NCI-H2107 treated with DMSO at 0.1 percent for 48 hours (cell line): ENCODE results near the gene VPS33B.
"Not testable (repeated sequence)": the region's sequence is repeated elsewhere in the genome, so short reads cannot be mapped to it uniquely, and the experiment has no call there.

Experiments used
- DNase-seq: peaks from one replicate; lab custom pipeline; 2025; ENCODE audit not compliant: unreplicated experiment; lab: John Stamatoyannopoulos, UW

The VPS33B gene

DNA sequence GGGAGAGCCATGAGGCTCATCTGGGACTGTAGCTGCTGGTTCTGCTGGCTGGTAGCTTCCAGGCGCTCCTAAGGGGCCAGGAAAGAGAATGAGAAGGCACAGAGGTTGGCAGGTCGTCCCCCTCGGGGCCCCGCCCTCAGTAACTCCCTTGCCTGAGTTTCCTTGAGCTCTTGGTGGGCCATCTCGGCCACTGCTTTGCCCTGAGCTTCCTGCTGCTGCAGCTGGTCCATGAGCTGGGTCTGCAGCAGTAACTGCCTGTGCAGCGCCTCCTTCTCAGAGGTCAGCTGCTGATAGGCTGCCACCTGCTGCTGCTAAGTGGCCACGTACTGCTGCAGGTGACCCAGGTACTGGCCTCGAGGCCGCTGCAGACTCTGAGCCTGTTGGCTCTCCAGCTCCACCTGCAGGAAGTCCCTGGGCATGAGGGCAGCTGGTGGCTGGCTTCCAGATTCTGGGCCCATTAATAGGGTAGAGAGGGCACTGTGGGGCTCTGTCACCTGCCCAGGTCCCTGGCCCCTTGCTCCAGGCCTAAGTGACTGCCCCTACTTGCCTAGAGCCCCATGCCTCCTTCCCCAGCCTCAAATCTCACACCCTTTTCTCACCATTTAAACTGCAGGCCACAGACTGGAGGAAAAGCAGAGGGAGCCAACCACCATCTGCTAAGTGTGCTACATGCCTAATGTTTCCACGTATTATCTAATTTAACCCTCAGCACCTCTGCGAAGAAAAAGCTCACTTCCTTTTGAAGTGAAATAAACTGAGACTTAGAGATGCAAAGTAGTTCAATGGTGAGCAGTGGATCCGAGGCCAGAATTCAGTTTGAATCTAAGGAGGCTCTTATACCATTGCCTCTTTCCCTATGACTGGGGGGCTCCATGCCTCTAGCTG is 10.8 kb upstream of the VPS33B start:
- DNase-seq: peak; percentile 37

GRCh38 chr15:91031796-91032195 is 9.4 kb upstream of the VPS33B start:
- DNase-seq: no peak

GRCh38 chr15:91027677-91028076 is 5.3 kb upstream of the VPS33B start:
- DNase-seq: no peak

GRCh38 chr15:91023720-91024119 is 1.3 kb upstream of the VPS33B start:
- DNase-seq: no peak

- DNase-seq: no peak
Observed at GRCh38 chr15:91022832-91023129, 387 bp upstream of the VPS33B start.

DNA sequence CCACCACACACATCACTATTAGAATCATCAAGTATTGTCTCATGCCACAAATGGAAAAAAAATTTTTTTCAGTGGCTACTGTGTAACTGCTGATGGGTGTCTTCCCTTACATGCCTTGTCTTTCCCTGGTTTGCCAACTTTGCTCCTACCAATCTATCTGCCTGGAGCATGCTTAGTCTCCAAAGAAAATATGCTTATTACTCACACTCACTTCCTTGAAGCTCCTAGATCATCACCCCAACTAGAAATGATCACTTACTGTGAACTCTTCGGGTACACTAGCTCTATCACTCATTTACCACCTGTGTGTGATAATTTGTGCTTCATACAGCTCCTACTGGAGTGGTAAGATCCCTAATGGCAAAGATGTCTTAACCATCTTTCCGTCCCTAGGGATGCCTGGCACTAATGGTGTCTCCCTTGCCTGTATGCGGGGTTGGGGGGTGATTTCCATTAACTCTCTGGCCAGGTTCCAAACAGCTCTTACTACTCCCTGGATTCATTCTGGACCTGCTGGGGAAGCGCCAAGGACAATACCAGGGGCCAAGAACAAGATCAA is 799 bp downstream of the VPS33B start:
- no peak for DNase-seq

DNA sequence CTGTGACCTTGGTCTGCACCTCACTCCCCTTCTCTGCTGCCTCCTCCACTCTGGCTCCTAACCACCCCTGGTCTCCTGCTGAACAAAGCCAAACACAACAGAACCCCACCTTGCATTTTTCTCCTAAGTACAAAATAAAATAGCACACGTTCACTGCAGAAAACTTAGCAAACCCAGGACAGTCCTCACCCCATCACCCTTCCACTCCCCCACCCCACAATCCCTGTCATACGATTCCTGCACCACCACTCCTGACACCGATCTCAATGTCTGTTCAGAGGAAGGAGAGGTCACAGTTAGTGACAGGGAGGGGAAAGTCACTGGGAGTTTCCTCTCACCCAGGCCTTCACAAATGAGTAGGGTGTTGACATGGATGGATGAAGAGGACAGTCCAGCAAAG is 4.2 kb downstream of the VPS33B start:
- DNase-seq: no peak

GRCh38 chr15:91017716-91018115 is 4.7 kb downstream of the VPS33B start:
- DNase-seq: no peak

GRCh38 chr15:91013701-91014100 is 8.7 kb downstream of the VPS33B start:
- DNase-seq: not testable (repeated sequence)

GRCh38 chr15:91007266-91007665 is 15.1 kb downstream of the VPS33B start:
- no peak for DNase-seq

GRCh38 chr15:91001209-91001608 is 21.2 kb downstream of the VPS33B start:
- DNase-seq: no peak

- DNase-seq: no peak
Observed at GRCh38 chr15:90998737-90999136, 23.7 kb downstream of the VPS33B start.

DNA sequence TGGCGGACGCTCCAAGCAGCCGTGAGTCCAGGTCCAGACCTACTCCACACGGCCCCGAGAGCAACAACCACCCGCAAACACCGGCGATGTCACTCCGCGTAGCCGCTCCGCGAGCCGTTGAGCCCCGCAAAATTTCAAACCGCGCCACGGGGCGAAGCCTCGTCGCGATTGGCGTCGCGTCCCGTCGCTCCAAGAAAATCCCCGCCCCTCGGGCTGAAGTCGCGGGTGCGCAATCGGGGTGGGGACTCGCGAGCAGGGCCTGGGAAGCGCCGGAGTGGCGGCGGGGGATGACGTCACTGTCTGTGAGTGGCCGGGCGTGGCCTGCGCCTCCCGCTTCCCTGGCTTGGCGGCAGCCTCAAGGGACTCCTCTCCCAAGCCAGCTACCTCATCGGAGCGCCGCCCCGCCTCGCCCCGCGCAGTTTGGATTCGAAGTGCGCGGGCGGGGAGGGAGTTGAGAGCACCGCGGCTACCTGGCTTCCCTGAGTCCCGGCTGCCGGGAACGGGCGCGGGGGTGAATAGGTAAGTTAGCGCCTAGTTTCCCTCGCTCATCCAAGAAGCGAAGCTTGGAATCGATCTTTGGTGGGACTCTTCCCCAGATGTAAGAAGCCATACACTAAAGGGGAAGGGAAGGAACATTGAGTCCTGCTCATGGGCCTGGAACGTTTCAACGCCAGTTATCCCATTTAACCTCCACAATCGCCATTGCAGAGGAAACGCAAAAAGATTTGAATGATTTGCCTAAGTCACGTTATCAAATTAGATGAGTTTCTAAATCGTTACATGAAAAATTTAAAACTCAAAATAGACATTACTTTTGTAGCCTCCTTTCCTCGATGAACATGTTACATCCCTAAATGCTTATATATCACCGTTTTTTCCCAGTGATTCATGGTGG is 27.7 kb downstream of the VPS33B start, which contains the start of gene PRC1:
Gene PRC1 (minus strand): TSS at position 119 of the 895 bp plus-strand sequence. CDS start 118 bp downstream, at position 1.
- DNase-seq: peak; percentile 77

DNA sequence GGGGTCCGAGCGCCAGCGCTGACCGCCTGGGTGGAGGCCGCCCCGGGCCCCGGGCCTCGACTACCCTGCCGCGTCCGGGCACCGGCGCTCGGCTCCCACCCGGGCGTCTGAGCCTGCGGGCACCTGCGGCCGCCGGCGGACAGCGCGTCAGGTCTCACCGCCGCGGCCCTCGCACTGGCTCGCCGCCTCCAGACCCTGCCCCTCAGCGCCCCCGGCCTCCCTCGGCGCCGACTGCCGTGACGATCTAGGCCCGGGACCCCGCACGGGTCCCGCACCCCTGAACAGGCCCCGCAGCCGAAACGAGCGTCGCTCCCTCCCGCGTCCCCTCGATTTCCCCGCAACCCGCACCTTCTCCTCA is 28.4 kb downstream of the VPS33B start:
- DNase-seq: no peak

- no peak for DNase-seq
Observed at GRCh38 chr15:90991587-90992285, 30.7 kb downstream of the VPS33B start.

DNA sequence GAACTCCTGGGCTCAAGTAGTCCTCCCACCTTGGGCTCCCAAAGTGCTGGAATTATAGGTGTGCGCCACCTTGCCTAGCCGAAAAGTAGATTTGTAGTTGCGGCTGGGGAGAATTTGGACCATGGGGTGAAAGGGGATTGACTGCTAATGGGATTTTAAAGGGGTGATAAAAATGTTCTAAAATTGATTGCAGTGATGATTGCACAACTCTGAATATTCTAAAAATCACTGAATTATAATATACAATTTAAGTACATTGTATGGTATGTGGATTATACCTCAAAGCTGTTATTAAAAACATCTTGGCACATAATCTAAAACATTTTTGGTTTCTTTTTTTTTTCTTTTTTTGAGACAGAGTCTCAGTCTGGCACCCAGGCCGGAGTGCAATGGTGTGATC is 31.9 kb downstream of the VPS33B start:
- DNase-seq: no peak

GRCh38 chr15:90989040-90989768 is 33.2 kb downstream of the VPS33B start:
- DNase-seq: no peak

DNA sequence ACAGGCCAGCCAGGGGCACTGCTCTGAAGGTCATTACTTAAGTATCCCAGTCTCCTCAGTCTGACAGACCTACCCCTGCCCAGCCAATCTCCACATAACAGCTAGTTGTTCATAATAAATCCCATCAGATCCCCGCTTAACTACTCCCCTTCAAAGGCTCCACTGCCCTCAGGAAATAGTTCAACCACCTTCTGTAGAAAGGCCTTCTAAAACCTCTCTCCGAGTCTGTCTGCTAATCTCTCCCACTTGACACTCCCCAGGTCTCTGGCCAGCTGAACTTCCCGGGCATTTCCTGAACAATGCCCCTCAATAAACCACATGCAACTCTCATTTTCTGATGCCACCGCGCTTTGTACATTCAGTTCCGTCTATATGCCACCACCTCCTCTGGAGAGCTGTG is 34.1 kb downstream of the VPS33B start:
- no peak for DNase-seq

GRCh38 chr15:90987561-90988141 is 34.7 kb downstream of the VPS33B start:
- peak; percentile 40 for DNase-seq
